Neuronal stem cell (in vitro differentiated cells): Measurements from ENCODE around the gene SEMA3D.

ENCODE experiments used
- DNase-seq: peaks from one replicate; pipeline ENCODE4 v3.0.0-alpha.2; 2013; ENCODE audit warnings: low spot score
- H2AFZ ChIP-seq: one replicate; pipeline ENCODE4 v1.6.1; 2013; ENCODE audit warnings: mild to moderate bottlenecking, low read length, inconsistent platforms
- H2AK5ac ChIP-seq: 2 replicates; pipeline ENCODE4 v1.6.1; 2013; ENCODE audit warnings: low read depth, mild to moderate bottlenecking, inconsistent platforms, low read length, moderate library complexity, mixed read lengths
- H2BK120ac ChIP-seq: 2 replicates; pipeline ENCODE4 v1.6.1; 2013; ENCODE audit warnings: low read depth, mild to moderate bottlenecking, inconsistent platforms, low read length, moderate library complexity, mixed read lengths
- H2BK12ac ChIP-seq: one replicate; pipeline ENCODE4 v1.6.1; 2013; ENCODE audit warnings: low read length, inconsistent platforms
- H2BK15ac ChIP-seq: 2 replicates; pipeline ENCODE4 v1.6.1; 2013; ENCODE audit warnings: mild to moderate bottlenecking, low read length, inconsistent platforms, mixed read lengths
- H2BK5ac ChIP-seq: one replicate; pipeline ENCODE4 v1.6.1; 2013; ENCODE audit warnings: inconsistent platforms, mild to moderate bottlenecking, low read length, moderate library complexity
- H3K14ac ChIP-seq: one replicate; pipeline ENCODE4 v1.6.1; 2013; ENCODE audit warnings: low read length, inconsistent platforms
- H3K18ac ChIP-seq: 2 replicates; pipeline ENCODE4 v1.6.1; 2013; ENCODE audit warnings: low read length, inconsistent platforms
- H3K23ac ChIP-seq: 2 replicates; pipeline ENCODE4 v1.6.1; 2013; ENCODE audit warnings: low read depth, mild to moderate bottlenecking, mixed read lengths, low read length, inconsistent platforms; ENCODE audit not compliant: poor library complexity
- H3K27ac ChIP-seq: replicated peaks from 3 replicates; pipeline ENCODE4 v1.5.1; 2013; ENCODE audit warnings: low read length, inconsistent platforms
- H3K27me3 ChIP-seq, 3 experiments: 2 replicates each; pipeline ENCODE4 v1.6.1; 2013; ENCODE audit warnings: low read length in 3 of 3, mild to moderate bottlenecking in 2 of 3, inconsistent platforms in 1 of 3, low read depth in 1 of 3, mixed read lengths in 1 of 3, moderate library complexity in 1 of 3; ENCODE audit not compliant: control insufficient read depth in 3 of 3, insufficient read depth in 3 of 3
- H3K36me3 ChIP-seq, 2 donors: replicated peaks in 1 of 2; 2 replicates each; pipeline ENCODE4 v1.6.1; 2013; ENCODE audit warnings: low read length in 2 of 2; ENCODE audit not compliant: control insufficient read depth in 2 of 2, insufficient read depth in 2 of 2
- H3K4ac ChIP-seq: 2 replicates; pipeline ENCODE4 v1.6.1; 2013; ENCODE audit warnings: inconsistent platforms, mild to moderate bottlenecking, low read length, moderate library complexity
- H3K4me1 ChIP-seq, 2 donors: 1 replicate in 1 of 2; 2 replicates in 1 of 2; pipeline ENCODE4 v1.6.1; 2013; ENCODE audit warnings: low read length in 2 of 2, low read depth in 1 of 2; ENCODE audit not compliant: control insufficient read depth in 2 of 2, insufficient read depth in 1 of 2
- H3K4me2 ChIP-seq: one replicate; pipeline ENCODE4 v1.6.1; 2013; ENCODE audit warnings: mild to moderate bottlenecking, low read length, inconsistent platforms; ENCODE audit not compliant: insufficient read depth, poor library complexity, severe bottlenecking
- H3K4me3 ChIP-seq, 2 donors: 2 replicates each; pipeline ENCODE4 v1.5.1; 2013; ENCODE audit warnings: low read length in 2 of 2, mild to moderate bottlenecking in 2 of 2, inconsistent platforms in 1 of 2, moderate library complexity in 1 of 2
- H3K79me1 ChIP-seq: one replicate; pipeline ENCODE4 v1.6.1; 2013; ENCODE audit warnings: low read depth, mild to moderate bottlenecking, inconsistent platforms, low read length, moderate library complexity
- H3K9ac ChIP-seq: one replicate; pipeline ENCODE4 v1.6.1; 2013; ENCODE audit warnings: mild to moderate bottlenecking, low read depth, low read length, inconsistent platforms; ENCODE audit not compliant: poor library complexity
- H3K9me3 ChIP-seq, 2 donors: replicated peaks in 1 of 2; 2 replicates each; pipeline versions ENCODE3 to v1.6.1; 2013; ENCODE audit warnings: low read length in 2 of 2, mild to moderate bottlenecking in 2 of 2, inconsistent platforms in 1 of 2, low read depth in 1 of 2, mixed read lengths in 1 of 2, moderate library complexity in 1 of 2; ENCODE audit not compliant: control insufficient read depth in 2 of 2, insufficient read depth in 1 of 2
- H4K8ac ChIP-seq: one replicate; pipeline ENCODE4 v1.6.1; 2013; ENCODE audit warnings: low read depth, mild to moderate bottlenecking, inconsistent platforms, low read length, moderate library complexity
- H4K91ac ChIP-seq: one replicate; pipeline ENCODE4 v1.6.1; 2013; ENCODE audit warnings: low read length, low read depth, mild to moderate bottlenecking, inconsistent platforms; ENCODE audit not compliant: poor library complexity
- WGBS, 2 donors: extraction: QIAGEN DNeasy Blood & Tissue Kit; methylation state at CpG; one replicate each; pipeline ENCODE4 v1.1.7; 2013; ENCODE audit warnings: missing lambda C conversion rate in 2 of 2, mixed read lengths in 1 of 2; ENCODE audit not compliant: insufficient read length in 2 of 2, insufficient replicate concordance in 1 of 2; ENCODE audit errors: extremely low coverage in 2 of 2; 5-methylcytosine and 5-hydroxymethylcytosine counted together

Gene SEMA3D

GRCh38 chr7:85006754-85007153 lies 180.1 kb downstream of the SEMA3D start:
- H2BK12ac ChIP-seq = no peak overlapping the region
- no peaks in the 10 kb centered on the region for H3K79me1 ChIP-seq
- no peaks in the 10 kb centered on the region for H3K27me3 ChIP-seq
- H3K4me3 ChIP-seq = no peak overlapping the region
- no peak overlapping the region for H3K27ac ChIP-seq
- DNase-seq = no peak
- H3K23ac ChIP-seq = no peak overlapping the region
- no peak overlapping the region for H3K14ac ChIP-seq
- H4K8ac ChIP-seq = no peak overlapping the region
- no CpG with 5 or more reads among the region's 1 CpG for WGBS, 2 donors
- no peak overlapping the region for H2BK5ac ChIP-seq
- no peak overlapping the region for H3K4me2 ChIP-seq
- H2BK15ac ChIP-seq = no peak overlapping the region
- H3K9ac ChIP-seq = no peak overlapping the region
- no peak overlapping the region for H2BK120ac ChIP-seq
- H3K18ac ChIP-seq = no peak overlapping the region
- no peak overlapping the region for H2AK5ac ChIP-seq
- no peak overlapping the region for H2AFZ ChIP-seq
- no peak overlapping the region for H4K91ac ChIP-seq
- H3K36me3 ChIP-seq = no peaks in the 10 kb centered on the region
- H3K9me3 ChIP-seq = no peaks in the 10 kb centered on the region
- H3K4me1 ChIP-seq = no peaks in the 10 kb centered on the region
- no peak overlapping the region for H3K4ac ChIP-seq

- H3K18ac ChIP-seq = no peak overlapping the region
- no peak overlapping the region for H3K23ac ChIP-seq
- WGBS, 2 donors = no CpG with 5 or more reads among the region's 2 CpGs
- no peak overlapping the region for H4K8ac ChIP-seq
- no peaks in the 10 kb centered on the region for H3K27me3 ChIP-seq
- no peaks in the 10 kb centered on the region for H3K4me1 ChIP-seq
- no peak overlapping the region for H3K4me3 ChIP-seq
- H3K4me2 ChIP-seq = no peak overlapping the region
- H2BK15ac ChIP-seq = no peak overlapping the region
- H4K91ac ChIP-seq = no peak overlapping the region
- no peak overlapping the region for H2AFZ ChIP-seq
- no peak for DNase-seq
- H2BK120ac ChIP-seq = no peak overlapping the region
- no peaks in the 10 kb centered on the region for H3K79me1 ChIP-seq
- H3K27ac ChIP-seq = no peak overlapping the region
- H2AK5ac ChIP-seq = no peak overlapping the region
- no peak overlapping the region for H2BK5ac ChIP-seq
- no peak overlapping the region for H2BK12ac ChIP-seq
- no peaks in the 10 kb centered on the region for H3K9me3 ChIP-seq
- no peak overlapping the region for H3K4ac ChIP-seq
- no peak overlapping the region for H3K9ac ChIP-seq
- no peaks in the 10 kb centered on the region for H3K36me3 ChIP-seq
- no peak overlapping the region for H3K14ac ChIP-seq
Measured at GRCh38 chr7:85004402-85004801, 182.5 kb downstream of the SEMA3D start.

- no peaks in the 10 kb centered on the region for H3K79me1 ChIP-seq
- H2AFZ ChIP-seq = no peak overlapping the region
- no peaks in the 10 kb centered on the region for H3K4me1 ChIP-seq
- no peaks in the 10 kb centered on the region for H3K27me3 ChIP-seq
- H2BK12ac ChIP-seq = no peak overlapping the region
- no CpG with 5 or more reads among the region's 3 CpGs for WGBS, 2 donors
- no peak overlapping the region for H3K23ac ChIP-seq
- no peak overlapping the region for H3K18ac ChIP-seq
- H2AK5ac ChIP-seq = no peak overlapping the region
- no peak overlapping the region for H3K14ac ChIP-seq
- DNase-seq = no peak
- H2BK120ac ChIP-seq = no peak overlapping the region
- H3K4ac ChIP-seq = no peak overlapping the region
- H2BK5ac ChIP-seq = no peak overlapping the region
- H3K4me3 ChIP-seq = no peak overlapping the region
- H2BK15ac ChIP-seq = no peak overlapping the region
- H3K36me3 ChIP-seq = no peaks in the 10 kb centered on the region
- no peak overlapping the region for H3K27ac ChIP-seq
- no peak overlapping the region for H3K9ac ChIP-seq
- H4K8ac ChIP-seq = no peak overlapping the region
- no peaks in the 10 kb centered on the region for H3K9me3 ChIP-seq
- no peak overlapping the region for H4K91ac ChIP-seq
- no peak overlapping the region for H3K4me2 ChIP-seq
Measured at GRCh38 chr7:85001495-85002345, 185.1 kb downstream of the SEMA3D start.

GRCh38 chr7:85000735-85001350 lies 186.0 kb downstream of the SEMA3D start:
- no peak overlapping the region for H4K91ac ChIP-seq
- H2BK12ac ChIP-seq = no peak overlapping the region
- no peaks in the 10 kb centered on the region for H3K79me1 ChIP-seq
- no peak overlapping the region for H2BK15ac ChIP-seq
- no peak overlapping the region for H2AFZ ChIP-seq
- H2BK120ac ChIP-seq = no peak overlapping the region
- H3K9me3 ChIP-seq = no peaks in the 10 kb centered on the region
- no peak overlapping the region for H3K4me3 ChIP-seq
- H2BK5ac ChIP-seq = no peak overlapping the region
- no CpG with 5 or more reads among the region's 1 CpG for WGBS, 2 donors
- no peaks in the 10 kb centered on the region for H3K27me3 ChIP-seq
- H2AK5ac ChIP-seq = no peak overlapping the region
- H3K18ac ChIP-seq = no peak overlapping the region
- H4K8ac ChIP-seq = no peak overlapping the region
- no peak overlapping the region for H3K14ac ChIP-seq
- no peaks in the 10 kb centered on the region for H3K4me1 ChIP-seq
- no peak overlapping the region for H3K23ac ChIP-seq
- H3K27ac ChIP-seq = no peak overlapping the region
- DNase-seq = no peak
- no peaks in the 10 kb centered on the region for H3K36me3 ChIP-seq
- H3K9ac ChIP-seq = no peak overlapping the region
- no peak overlapping the region for H3K4ac ChIP-seq
- H3K4me2 ChIP-seq = no peak overlapping the region
